GM12878 (cell line): ENCODE measurements around the gene EPHA8. TPM values are rescaled to one million over a fixed set of nuclear protein-coding genes. Genes with fewer than 3 reads are reported as not detected.

Source experiments
- ATAC-seq: fragments of 200-7000 bp; cut with Tn5 transposase; 3 replicates; pipeline ENCODE4 v1.9.1; 2020; ENCODE audit warnings: mild to moderate bottlenecking, moderate library complexity
- BruUV-seq: library from RNA; stranded (reverse); fragments of 400-500 nt; replicated peaks from 2 replicates; lab custom pipeline; 2021; lab: Mats Ljungman, UMichigan
- CTCF ChIA-PET: fragments of 300-600 bp; sonication (Branson Sonifier 250); formaldehyde crosslinking; extraction: SDS; loops from one replicate; lab custom pipeline; 2021; ENCODE audit warnings: inconsistent platforms; lab: Yijun Ruan, JAX
- POLR2A ChIA-PET: fragments of 350-600 bp; formaldehyde crosslinking; extraction: SDS; loops from one replicate; lab custom pipeline; 2021; ENCODE audit warnings: inconsistent platforms; lab: Charles Lee
- RAD21 ChIA-PET: fragments of 300-600 bp; sonication (Branson Sonifier 250); formaldehyde crosslinking; loops from one replicate; lab custom pipeline; 2023; ENCODE audit warnings: antibody characterized with exemption; ENCODE audit not compliant: unreplicated experiment; lab: Charles Lee
- SMC1A ChIA-PET: fragments of 300-600 bp; sonication (Branson Sonifier 250); formaldehyde crosslinking; loops from one replicate; lab custom pipeline; 2023; ENCODE audit not compliant: unreplicated experiment, uncharacterized antibody; lab: Charles Lee
- DNase-seq: peaks from one replicate; pipeline ENCODE4 v3.0.0-alpha.2; 2011; ENCODE audit warnings: low read depth, low spot score
- FAIRE-seq: peaks from 3 replicates; lab custom pipeline; 2011; peaks lifted over from hg19 to GRCh38; lab: Jason Lieb, UNC
- H2AFZ ChIP-seq: 2 replicates; pipeline ENCODE4 v1.6.0; 2011; ENCODE audit warnings: low read depth, low read length, control low read depth; ENCODE audit not compliant: control insufficient read depth
- H3K27ac ChIP-seq: 2 replicates; pipeline ENCODE4 v1.5.1; 2011; ENCODE audit warnings: control low read depth; ENCODE audit not compliant: control insufficient read depth, insufficient read depth
- H3K27me3 ChIP-seq, 2 experiments: replicated peaks in 1 of 2; 2 replicates each; pipeline versions ENCODE4 v1.6.0 to v1.6.1; 2011; ENCODE audit warnings: low read length in 1 of 2; ENCODE audit not compliant: control insufficient read depth in 2 of 2, insufficient read depth in 2 of 2
- H3K36me3 ChIP-seq, 2 experiments: 2 replicates each; pipeline ENCODE4 v1.5.1; 2011; ENCODE audit warnings: low read length in 1 of 2; ENCODE audit not compliant: control insufficient read depth in 2 of 2, insufficient read depth in 2 of 2
- H3K4me1 ChIP-seq: 2 replicates; pipeline ENCODE4 v1.6.1; 2011; ENCODE audit warnings: mild to moderate bottlenecking, low read length, moderate library complexity, mixed read lengths; ENCODE audit not compliant: control insufficient read depth, insufficient read depth
- H3K4me2 ChIP-seq: 2 replicates; pipeline ENCODE4 v1.6.0; 2011; ENCODE audit warnings: control low read depth; ENCODE audit not compliant: control insufficient read depth, insufficient read depth
- H3K4me3 ChIP-seq: fragments of 200-600 bp; sonication (generic); 2 replicates; pipeline ENCODE4 v1.5.1; 2016
- H3K79me2 ChIP-seq: 2 replicates; pipeline ENCODE4 v1.6.0; 2011; ENCODE audit warnings: low read length; ENCODE audit not compliant: control insufficient read depth, insufficient read depth
- H3K9ac ChIP-seq: 2 replicates; pipeline ENCODE4 v1.8.0; 2011; ENCODE audit warnings: low read length, control low read depth, mixed read lengths; ENCODE audit not compliant: control insufficient read depth, insufficient read depth
- H3K9me3 ChIP-seq: replicated peaks from 3 replicates; pipeline ENCODE4 v1.5.1; 2011; ENCODE audit warnings: mild to moderate bottlenecking, low read length; ENCODE audit not compliant: control insufficient read depth, insufficient read depth
- H4K20me1 ChIP-seq: 2 replicates; pipeline ENCODE4 v1.6.0; 2011; ENCODE audit not compliant: control insufficient read depth, insufficient read depth
- EZH2 ChIP-seq: IDR thresholded peaks from 2 replicates; pipeline ENCODE4 v1.6.1; 2012; ENCODE audit warnings: low read depth, mild to moderate bottlenecking, control low read depth, inconsistent platforms, low read length, borderline replicate concordance; ENCODE audit not compliant: control insufficient read depth
- MEF2B ChIP-seq: fragments of 450-650 bp; IDR thresholded peaks from 2 replicates; pipeline ENCODE4 v1.6.1; 2018; ENCODE audit warnings: mild to moderate bottlenecking, moderate library complexity; ENCODE audit not compliant: partially characterized antibody, poor library complexity, severe bottlenecking
- MYB ChIP-seq: fragments of 150-350 bp; IDR thresholded peaks from 2 replicates; pipeline ENCODE4 v1.6.1; 2014; ENCODE audit warnings: mild to moderate bottlenecking, low read depth, low read length, borderline replicate concordance
- WGBS: methylation state at CpG from one replicate; pipeline ENCODE4 v1.1.6; 2016; ENCODE audit warnings: low lambda C conversion rate; ENCODE audit not compliant: insufficient replicate concordance, insufficient coverage; ENCODE audit errors: missing lambda C conversion rate; 5-methylcytosine and 5-hydroxymethylcytosine counted together
- in situ Hi-C: fragments of 300-500 bp; cut with MboI; formaldehyde crosslinking; loops from 9 replicates; pipeline ENCODE4 v1.14.3; 2018; ENCODE audit warnings: mixed read lengths
- intact Hi-C: fragments of 100-400 bp; cut with micrococcal nuclease; formaldehyde crosslinking; loops from one replicate; pipeline ENCODE4 v1.14.2; 2022; ENCODE audit not compliant: unreplicated experiment
- polyA plus RNA-seq, 11 experiments: library from polyadenylated mRNA; depleted of rRNA in 4 of 11; unstranded in 6 of 11; stranded (reverse) in 5 of 11; fragments of >200 nt; fragmentation: Nextera tagmentation in 4 of 11; fragmentation: Illumina TruSeq in 1 of 11; extraction: Ambion mirVana in 4 of 11; extraction: Trizol in 1 of 11; gene quantifications; 1 replicate in 1 of 11; 2 replicates in 10 of 11; pipeline versions ENCODE4 v1.2.1 to v1.2.3, GENCODE V29; 2011 to 2016; ENCODE audit warnings: inconsistent platforms in 2 of 11, missing spikeins in 2 of 11, low read depth in 1 of 11
- total RNA-seq, 4 experiments: library from RNA; depleted of rRNA in 3 of 4; stranded (reverse); fragments of >200 nt in 3 of 4; fragmentation: Illumina TruSeq in 1 of 4; extraction: Trizol in 1 of 4; gene quantifications; 2 replicates each; pipeline versions ENCODE4 v1.2.1 to v1.2.3, GENCODE V29; 2013 to 2021
- TF ChIP-seq, protein P1 (sequence below): IDR thresholded peaks from 2 replicates; pipeline ENCODE4 v1.6.1; 2011; ENCODE audit warnings: low read depth, mild to moderate bottlenecking, low read length, moderate library complexity, borderline replicate concordance; ENCODE audit errors: extremely low read depth
- TF ChIP-seq, protein P2 (sequence below): IDR thresholded peaks from 2 replicates; pipeline ENCODE4 v1.6.1; 2012; ENCODE audit warnings: improper control_type of control experiment, low read depth, low read length; ENCODE audit not compliant: insufficient replicate concordance

EPHA8 gene
- total and polyA plus RNA-seq, 10 of the 15 experiments (the other 5 are each of a cell fraction or from before 2014, with no cell fraction given) = not detected

- intact Hi-C loops = no loop called here
- no peaks in the 10 kb centered on the region for H4K20me1 ChIP-seq
- no peaks in the 10 kb centered on the region for H3K4me1 ChIP-seq
- TF ChIP-seq, protein P1, sequence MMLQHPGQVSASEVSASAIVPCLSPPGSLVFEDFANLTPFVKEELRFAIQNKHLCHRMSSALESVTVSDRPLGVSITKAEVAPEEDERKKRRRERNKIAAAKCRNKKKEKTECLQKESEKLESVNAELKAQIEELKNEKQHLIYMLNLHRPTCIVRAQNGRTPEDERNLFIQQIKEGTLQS = no peak
- no peak for TF ChIP-seq EZH2
- no peak for TF ChIP-seq MEF2B
- TF ChIP-seq, protein P2, sequence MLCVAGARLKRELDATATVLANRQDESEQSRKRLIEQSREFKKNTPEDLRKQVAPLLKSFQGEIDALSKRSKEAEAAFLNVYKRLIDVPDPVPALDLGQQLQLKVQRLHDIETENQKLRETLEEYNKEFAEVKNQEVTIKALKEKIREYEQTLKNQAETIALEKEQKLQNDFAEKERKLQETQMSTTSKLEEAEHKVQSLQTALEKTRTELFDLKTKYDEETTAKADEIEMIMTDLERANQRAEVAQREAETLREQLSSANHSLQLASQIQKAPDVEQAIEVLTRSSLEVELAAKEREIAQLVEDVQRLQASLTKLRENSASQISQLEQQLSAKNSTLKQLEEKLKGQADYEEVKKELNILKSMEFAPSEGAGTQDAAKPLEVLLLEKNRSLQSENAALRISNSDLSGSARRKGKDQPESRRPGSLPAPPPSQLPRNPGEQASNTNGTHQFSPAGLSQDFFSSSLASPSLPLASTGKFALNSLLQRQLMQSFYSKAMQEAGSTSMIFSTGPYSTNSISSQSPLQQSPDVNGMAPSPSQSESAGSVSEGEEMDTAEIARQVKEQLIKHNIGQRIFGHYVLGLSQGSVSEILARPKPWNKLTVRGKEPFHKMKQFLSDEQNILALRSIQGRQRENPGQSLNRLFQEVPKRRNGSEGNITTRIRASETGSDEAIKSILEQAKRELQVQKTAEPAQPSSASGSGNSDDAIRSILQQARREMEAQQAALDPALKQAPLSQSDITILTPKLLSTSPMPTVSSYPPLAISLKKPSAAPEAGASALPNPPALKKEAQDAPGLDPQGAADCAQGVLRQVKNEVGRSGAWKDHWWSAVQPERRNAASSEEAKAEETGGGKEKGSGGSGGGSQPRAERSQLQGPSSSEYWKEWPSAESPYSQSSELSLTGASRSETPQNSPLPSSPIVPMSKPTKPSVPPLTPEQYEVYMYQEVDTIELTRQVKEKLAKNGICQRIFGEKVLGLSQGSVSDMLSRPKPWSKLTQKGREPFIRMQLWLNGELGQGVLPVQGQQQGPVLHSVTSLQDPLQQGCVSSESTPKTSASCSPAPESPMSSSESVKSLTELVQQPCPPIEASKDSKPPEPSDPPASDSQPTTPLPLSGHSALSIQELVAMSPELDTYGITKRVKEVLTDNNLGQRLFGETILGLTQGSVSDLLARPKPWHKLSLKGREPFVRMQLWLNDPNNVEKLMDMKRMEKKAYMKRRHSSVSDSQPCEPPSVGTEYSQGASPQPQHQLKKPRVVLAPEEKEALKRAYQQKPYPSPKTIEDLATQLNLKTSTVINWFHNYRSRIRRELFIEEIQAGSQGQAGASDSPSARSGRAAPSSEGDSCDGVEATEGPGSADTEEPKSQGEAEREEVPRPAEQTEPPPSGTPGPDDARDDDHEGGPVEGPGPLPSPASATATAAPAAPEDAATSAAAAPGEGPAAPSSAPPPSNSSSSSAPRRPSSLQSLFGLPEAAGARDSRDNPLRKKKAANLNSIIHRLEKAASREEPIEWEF = no peak
- no peak for TF ChIP-seq MYB
- TF ChIP-seq, all 136 proteins: peak for 0
- H2AFZ ChIP-seq = no peak overlapping the region
- H3K27ac ChIP-seq = no peak overlapping the region
- FAIRE-seq (no peak), ATAC-seq (no peak), DNase-seq (no peak)
- SMC1A ChIA-PET = no interaction called here
- in situ Hi-C loops = no loop called here
- BruUV-seq = no TSS peak
- H3K27me3 ChIP-seq = peaks cover 13 to 18% of the 10 kb centered on the region in 2 experiments
- WGBS = 10% methylated on average over 5 of the region's 5 CpGs
- H3K4me3 ChIP-seq = no peak overlapping the region
- H3K36me3 ChIP-seq = no peaks in the 10 kb centered on the region
- CTCF ChIA-PET = no interaction called here
- POLR2A ChIA-PET = no interaction called here
- RAD21 ChIA-PET = no interaction called here
- H3K9ac ChIP-seq = no peak overlapping the region
- H3K4me2 ChIP-seq = no peak overlapping the region
- no peaks in the 10 kb centered on the region for H3K9me3 ChIP-seq
- H3K79me2 ChIP-seq = no peaks in the 10 kb centered on the region
These were observed 5.8 kb upstream of the EPHA8 start for GRCh38 chr1:22557341-22557950.
